MM.1S (cell line): ENCODE results near the gene KSR1.

ENCODE experiments used
- EZH2 ChIP-seq: fragments of 300-600 bp; sonication (generic); optimal IDR thresholded peaks from 2 replicates; pipeline ENCODE3; 2017; ENCODE audit warnings: low read depth, mild to moderate bottlenecking, antibody characterized with exemption, low read length, mixed read lengths
- TF ChIP-seq, protein P1 (sequence below): fragments of 300-600 bp; sonication (generic); IDR thresholded peaks from 2 replicates; pipeline ENCODE4 v1.5.1; 2016; ENCODE audit warnings: antibody characterized with exemption, low read length, mixed read lengths

GRCh38 chr17:27640790-27641189 lies 184.5 kb downstream of the KSR1 start:
- no peak for TF ChIP-seq EZH2
- TF ChIP-seq, protein P1, sequence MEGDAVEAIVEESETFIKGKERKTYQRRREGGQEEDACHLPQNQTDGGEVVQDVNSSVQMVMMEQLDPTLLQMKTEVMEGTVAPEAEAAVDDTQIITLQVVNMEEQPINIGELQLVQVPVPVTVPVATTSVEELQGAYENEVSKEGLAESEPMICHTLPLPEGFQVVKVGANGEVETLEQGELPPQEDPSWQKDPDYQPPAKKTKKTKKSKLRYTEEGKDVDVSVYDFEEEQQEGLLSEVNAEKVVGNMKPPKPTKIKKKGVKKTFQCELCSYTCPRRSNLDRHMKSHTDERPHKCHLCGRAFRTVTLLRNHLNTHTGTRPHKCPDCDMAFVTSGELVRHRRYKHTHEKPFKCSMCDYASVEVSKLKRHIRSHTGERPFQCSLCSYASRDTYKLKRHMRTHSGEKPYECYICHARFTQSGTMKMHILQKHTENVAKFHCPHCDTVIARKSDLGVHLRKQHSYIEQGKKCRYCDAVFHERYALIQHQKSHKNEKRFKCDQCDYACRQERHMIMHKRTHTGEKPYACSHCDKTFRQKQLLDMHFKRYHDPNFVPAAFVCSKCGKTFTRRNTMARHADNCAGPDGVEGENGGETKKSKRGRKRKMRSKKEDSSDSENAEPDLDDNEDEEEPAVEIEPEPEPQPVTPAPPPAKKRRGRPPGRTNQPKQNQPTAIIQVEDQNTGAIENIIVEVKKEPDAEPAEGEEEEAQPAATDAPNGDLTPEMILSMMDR: no peak
